IMR-90 (cell line): ENCODE results near the gene PLXDC2. TPM values are rescaled to one million over a fixed set of nuclear protein-coding genes. Genes with fewer than 3 reads are reported as not detected.

Experiments
- ATAC-seq: fragments of 200-7000 bp; cut with Tn5 transposase; 2 replicates; pipeline ENCODE4 v1.9.1; 2020; ENCODE audit warnings: low read depth, mild to moderate bottlenecking, moderate library complexity
- BruUV-seq: library from RNA; stranded (reverse); fragments of 400-500 nt; replicated peaks from 2 replicates; lab custom pipeline; 2021; lab: Mats Ljungman, UMichigan
- CTCF ChIA-PET: fragments of 300-600 bp; formaldehyde crosslinking; extraction: SDS; loops from one replicate; lab custom pipeline; 2021; ENCODE audit warnings: antibody characterized with exemption; lab: Yijun Ruan, JAX
- POLR2A ChIA-PET: fragments of 300-600 bp; sonication (Branson Sonifier 250); formaldehyde crosslinking; loops from one replicate; lab custom pipeline; 2022; ENCODE audit warnings: antibody characterized with exemption; ENCODE audit not compliant: unreplicated experiment; lab: Charles Lee
- DNase-seq: peaks from one replicate; pipeline ENCODE4 v3.0.0; 2013
- H2AFZ ChIP-seq: replicated peaks from 2 replicates; pipeline ENCODE3; 2013; ENCODE audit warnings: low read length, mild to moderate bottlenecking; ENCODE audit not compliant: poor library complexity
- H2AK5ac ChIP-seq: 2 replicates; pipeline ENCODE4 v1.6.1; 2013; ENCODE audit warnings: low read depth, low read length, inconsistent platforms
- H2AK9ac ChIP-seq: replicated peaks from 2 replicates; pipeline ENCODE3; 2013; ENCODE audit warnings: mild to moderate bottlenecking, low read depth, low read length, moderate library complexity; ENCODE audit not compliant: poor library complexity
- H2BK120ac ChIP-seq: 2 replicates; pipeline ENCODE4 v1.6.1; 2013; ENCODE audit warnings: low read depth, low read length, inconsistent platforms
- H2BK15ac ChIP-seq: 3 replicates; pipeline ENCODE4 v1.6.1; 2013; ENCODE audit warnings: low read depth, low read length, inconsistent platforms
- H2BK20ac ChIP-seq: 2 replicates; pipeline ENCODE4 v1.6.1; 2013; ENCODE audit warnings: low read depth, mild to moderate bottlenecking, inconsistent platforms, low read length, moderate library complexity
- H2BK5ac ChIP-seq: 2 replicates; pipeline ENCODE4 v1.6.1; 2013; ENCODE audit warnings: mild to moderate bottlenecking, low read depth, low read length, inconsistent platforms; ENCODE audit not compliant: poor library complexity, severe bottlenecking
- H3K14ac ChIP-seq: replicated peaks from 2 replicates; pipeline ENCODE4 v1.6.1; 2013; ENCODE audit warnings: low read depth, low read length, inconsistent platforms
- H3K18ac ChIP-seq: 2 replicates; pipeline ENCODE4 v1.6.1; 2013; ENCODE audit warnings: low read depth, low read length, control low read depth
- H3K23ac ChIP-seq: 2 replicates; pipeline ENCODE4 v1.6.1; 2013; ENCODE audit warnings: low read depth, low read length, inconsistent platforms
- H3K27ac ChIP-seq: 2 replicates; pipeline ENCODE4 v1.5.1; 2013; ENCODE audit warnings: mild to moderate bottlenecking, control low read depth, low read length; ENCODE audit not compliant: insufficient read depth
- H3K27me3 ChIP-seq: 2 replicates; pipeline ENCODE4 v1.6.1; 2013; ENCODE audit warnings: low read length; ENCODE audit not compliant: control insufficient read depth, insufficient read depth
- H3K36me3 ChIP-seq: 2 replicates; pipeline ENCODE4 v1.6.1; 2013; ENCODE audit warnings: low read length, mixed read lengths; ENCODE audit not compliant: control insufficient read depth, insufficient read depth
- H3K4ac ChIP-seq: 2 replicates; pipeline ENCODE4 v1.6.1; 2013; ENCODE audit warnings: low read depth, low read length, inconsistent platforms
- H3K4me1 ChIP-seq: 2 replicates; pipeline ENCODE4 v1.6.1; 2013; ENCODE audit warnings: low read length, mixed read lengths; ENCODE audit not compliant: control insufficient read depth, insufficient read depth
- H3K4me2 ChIP-seq: 2 replicates; pipeline ENCODE4 v1.6.1; 2013; ENCODE audit warnings: low read depth, mild to moderate bottlenecking, control low read depth, low read length, moderate library complexity
- H3K4me3 ChIP-seq: 2 replicates; pipeline ENCODE4 v1.5.1; 2013; ENCODE audit warnings: low read depth, mild to moderate bottlenecking, control low read depth, low read length, moderate library complexity; ENCODE audit not compliant: insufficient read depth
- H3K56ac ChIP-seq: 2 replicates; pipeline ENCODE4 v1.6.1; 2013; ENCODE audit warnings: low read length, inconsistent platforms; ENCODE audit not compliant: insufficient read depth; ENCODE audit errors: extremely low read depth
- H3K79me1 ChIP-seq, 2 experiments: 2 replicates each; pipeline ENCODE4 v1.6.1; 2013; ENCODE audit warnings: low read length in 2 of 2, inconsistent platforms in 1 of 2, low read depth in 1 of 2
- H3K9ac ChIP-seq: 2 replicates; pipeline ENCODE4 v1.6.1; 2013; ENCODE audit warnings: low read depth, low read length, control low read depth
- H3K9me1 ChIP-seq: 2 replicates; pipeline ENCODE4 v1.6.1; 2013; ENCODE audit warnings: low read length, inconsistent platforms; ENCODE audit not compliant: insufficient read depth
- H3K9me3 ChIP-seq: 2 replicates; pipeline ENCODE4 v1.6.1; 2013; ENCODE audit warnings: low read length; ENCODE audit not compliant: control insufficient read depth, insufficient read depth
- H4K20me1 ChIP-seq: 2 replicates; pipeline ENCODE4 v1.6.1; 2013; ENCODE audit warnings: low read length, inconsistent platforms; ENCODE audit not compliant: insufficient read depth
- H4K5ac ChIP-seq: 2 replicates; pipeline ENCODE4 v1.6.1; 2013; ENCODE audit warnings: mild to moderate bottlenecking, low read depth, low read length, control low read depth
- H4K8ac ChIP-seq, 2 experiments: 2 replicates each; pipeline ENCODE4 v1.6.1; 2013; ENCODE audit warnings: low read depth in 2 of 2, low read length in 2 of 2, control low read depth in 1 of 2, inconsistent platforms in 1 of 2
- H4K91ac ChIP-seq: 2 replicates; pipeline ENCODE4 v1.6.1; 2013; ENCODE audit warnings: low read depth, low read length, inconsistent platforms; ENCODE audit not compliant: insufficient read depth
- RAD21 ChIP-seq: IDR thresholded peaks from 2 replicates; pipeline ENCODE4 v1.6.1; 2012; ENCODE audit warnings: low read length, improper control_type of control experiment
- RFX5 ChIP-seq: IDR thresholded peaks from 2 replicates; pipeline ENCODE4 v1.8.0; 2012; ENCODE audit warnings: low read depth, mild to moderate bottlenecking, low read length, moderate library complexity
- WGBS, 2 experiments: methylation state at CpG; one replicate each; pipeline versions ENCODE4 v1.1.5 to v1.1.7; 2013; ENCODE audit warnings: missing lambda C conversion rate in 2 of 2; ENCODE audit not compliant: insufficient read length in 1 of 2; ENCODE audit errors: extremely low coverage in 2 of 2; 5-methylcytosine and 5-hydroxymethylcytosine counted together
- dilution Hi-C: fragments of 300-500 bp; cut with HindIII; formaldehyde crosslinking; loops from one replicate; pipeline ENCODE4 v1.14.3; 2018; ENCODE audit warnings: low sequenced_read_pairs; ENCODE audit not compliant: unreplicated experiment
- in situ Hi-C: fragments of 300-500 bp; cut with MboI; formaldehyde crosslinking; loops from 3 replicates; pipeline ENCODE4 v1.14.3; 2019; ENCODE audit warnings: low sequenced_read_pairs, inconsistent platforms, mixed read lengths
- intact Hi-C: fragments of 100-400 bp; cut with micrococcal nuclease; formaldehyde crosslinking; loops from 2 replicates; pipeline ENCODE4 v1.10.0; 2022
- polyA plus RNA-seq, 3 experiments: library from polyadenylated mRNA; depleted of rRNA; stranded (reverse); fragments of >200 nt; gene quantifications; 2 replicates each; pipeline ENCODE4 v1.2.3, GENCODE V29; 2012; ENCODE audit warnings: low replicate concordance in 1 of 3
- total RNA-seq: library from RNA; depleted of rRNA; stranded (reverse); fragments of >200 nt; gene quantifications from 2 replicates; pipeline ENCODE4 v1.2.3, GENCODE V29; 2012

Gene PLXDC2
- total and polyA plus RNA-seq, 2 of the 4 experiments (the other 2 are of a cell fraction), result 3.2 to 6.1 TPM

- H3K18ac ChIP-seq, result no peak overlapping the region
- WGBS, 2 experiments, result no CpG with 5 or more reads among the region's 2 CpGs
- no peak overlapping the region for H2BK120ac ChIP-seq
- H2BK15ac ChIP-seq, result no peak overlapping the region
- H3K4me2 ChIP-seq, result no peak overlapping the region
- no peak overlapping the region for H3K4ac ChIP-seq
- H3K9ac ChIP-seq, result no peak overlapping the region
- no peak overlapping the region for H3K27ac ChIP-seq
- no peaks in the 10 kb centered on the region for H4K20me1 ChIP-seq
- no peak overlapping the region for H4K91ac ChIP-seq
- H4K8ac ChIP-seq, result no peak overlapping the region
- H2AK9ac ChIP-seq, result no peak overlapping the region
- H3K4me3 ChIP-seq, result no peak overlapping the region
- H3K14ac ChIP-seq, result no peak overlapping the region
- no peaks in the 10 kb centered on the region for H3K79me1 ChIP-seq
- CTCF ChIA-PET, result no interaction called here
- no peaks in the 10 kb centered on the region for H3K36me3 ChIP-seq
- no peak overlapping the region for H4K5ac ChIP-seq
- H3K9me1 ChIP-seq, result no peaks in the 10 kb centered on the region
- intact Hi-C loops (no loop called here), in situ Hi-C loops (no loop called here), dilution Hi-C loops (no loop called here)
- no peak overlapping the region for H3K56ac ChIP-seq
- ATAC-seq, result no peak
- no peaks in the 10 kb centered on the region for H3K4me1 ChIP-seq
- no peak for DNase-seq
- no peak overlapping the region for H2BK20ac ChIP-seq
- TF ChIP-seq RAD21 (no peak), RFX5 (no peak)
- H3K23ac ChIP-seq, result no peak overlapping the region
- no TSS peak for BruUV-seq
- H2AK5ac ChIP-seq, result no peak overlapping the region
- H3K27me3 ChIP-seq, result no peaks in the 10 kb centered on the region
- H3K9me3 ChIP-seq, result no peaks in the 10 kb centered on the region
- no peak overlapping the region for H2AFZ ChIP-seq
- no peak overlapping the region for H2BK5ac ChIP-seq
- POLR2A ChIA-PET, result no interaction called here
These were observed 12.6 kb upstream of the PLXDC2 start for GRCh38 chr10:19803676-19804075.
